T47D (cell line): ENCODE measurements around the gene CPM.

Experiments
- DNase-seq, 2 experiments: peaks; one replicate each; pipeline versions ENCODE4 v3.0.0 to v3.0.0-alpha.2; 2011 to 2012; ENCODE audit warnings: low read depth in 1 of 2, low spot score in 1 of 2
- JUND ChIP-seq: IDR thresholded peaks from 2 replicates; pipeline ENCODE4 v1.6.1; 2012; ENCODE audit warnings: low read depth
- in situ Hi-C: cut with HindIII; loops from 2 replicates; pipeline ENCODE4 v1.10.0; 2016; ENCODE audit warnings: low sequenced_read_pairs, low pct_unique_long_range_greater_than_20kb

Gene CPM

GRCh38 chr12:68911197-68911718 is 21.7 kb downstream of the CPM start:
- DNase-seq: no peak
- no peak for TF ChIP-seq JUND
- in situ Hi-C loops: no loop called here

GRCh38 chr12:68910128-68910527 is 22.8 kb downstream of the CPM start:
- in situ Hi-C loops: no loop called here
- DNase-seq: no peak
- no peak for TF ChIP-seq JUND

DNA sequence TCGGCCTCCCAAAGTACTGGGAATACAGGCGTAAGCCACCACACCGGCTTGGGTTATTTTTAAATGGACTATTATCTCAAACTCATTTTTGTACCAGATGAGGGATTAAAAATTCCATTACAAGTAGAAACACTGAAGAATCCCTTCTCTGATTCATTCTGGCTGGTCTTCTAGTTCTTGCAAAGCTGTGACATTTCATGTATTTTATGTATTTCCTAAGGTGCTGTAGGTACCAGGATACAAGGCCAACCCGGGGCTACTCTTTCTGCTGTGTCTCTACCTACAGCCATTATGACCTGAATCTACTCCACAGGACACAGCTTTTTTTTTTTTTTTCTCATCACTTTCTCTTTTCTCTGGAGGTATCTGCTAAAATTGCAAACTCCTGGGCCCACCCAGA is 24.9 kb downstream of the CPM start:
- no peak for TF ChIP-seq JUND
- in situ Hi-C loops: no loop called here
- DNase-seq: no peak

DNA sequence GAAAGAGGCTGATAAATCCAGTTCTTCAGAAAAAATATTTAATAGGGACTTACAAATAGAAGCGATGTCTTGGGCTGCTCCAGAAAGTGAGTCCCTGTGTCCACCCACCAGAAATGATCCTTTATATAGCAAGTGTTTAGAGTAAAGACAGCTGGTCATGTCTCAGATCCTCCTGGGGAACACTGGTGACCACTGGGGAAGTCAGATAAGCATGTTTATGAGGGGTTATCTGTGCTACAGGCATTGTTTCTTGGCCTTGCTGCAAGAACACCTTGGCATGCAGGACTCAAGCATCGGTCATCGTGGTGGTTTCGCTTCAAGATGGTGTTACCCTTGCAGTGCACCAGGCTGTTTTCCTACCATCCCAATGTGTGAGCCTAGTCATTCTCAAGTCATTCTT is 27.2 kb downstream of the CPM start:
- TF ChIP-seq JUND: no peak
- in situ Hi-C loops: no loop called here

GRCh38 chr12:68904351-68904962 is 28.5 kb downstream of the CPM start:
- TF ChIP-seq JUND: no peak
- DNase-seq: no peak
- in situ Hi-C loops: no loop called here

More for the DNA sequence above, 27.2 kb downstream of the CPM start:
- DNase-seq: no peak

GRCh38 chr12:68903511-68903910 is 29.5 kb downstream of the CPM start:
- TF ChIP-seq JUND: no peak
- in situ Hi-C loops: no loop called here
- no peak for DNase-seq

DNA sequence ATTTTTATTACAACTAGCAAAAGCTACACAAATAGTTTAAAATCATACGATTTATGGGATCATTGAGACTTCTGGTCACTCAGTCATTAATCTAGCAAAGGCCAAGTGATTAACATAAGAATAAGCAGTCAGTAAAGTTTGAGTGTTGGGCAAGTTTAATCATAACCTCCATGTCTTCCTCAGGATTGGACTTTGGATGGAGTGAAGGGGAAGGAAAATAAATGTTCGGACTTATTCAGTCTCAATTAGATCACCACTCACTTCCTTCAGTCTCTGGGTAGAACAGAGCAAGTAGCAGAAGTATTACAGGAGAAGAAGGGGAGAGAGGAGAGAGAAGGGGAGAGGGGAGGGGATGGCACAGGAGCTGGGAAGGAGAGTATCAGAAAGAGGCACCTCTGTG is 31.4 kb downstream of the CPM start:
- DNase-seq: no peak
- no peak for TF ChIP-seq JUND
- in situ Hi-C loops: no loop called here

DNA sequence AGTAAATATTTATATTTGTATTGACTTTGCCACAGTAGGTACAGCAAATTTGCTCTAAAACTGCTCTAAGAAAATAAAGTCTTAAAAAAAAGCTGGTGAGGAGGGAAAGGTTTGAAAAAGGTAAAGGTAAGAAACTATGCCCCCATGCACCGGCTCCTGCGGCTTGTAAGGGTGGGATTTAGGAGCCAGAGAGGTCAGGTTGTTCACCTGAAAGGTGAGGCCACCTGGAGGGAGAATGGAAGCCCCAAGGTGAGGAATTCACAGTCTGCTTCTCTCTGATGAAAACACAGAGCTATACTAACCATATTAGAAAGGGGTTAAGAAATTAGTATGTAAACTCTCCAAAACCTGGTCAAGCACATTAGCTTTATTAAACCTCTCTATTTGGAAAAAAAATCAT is 31.8 kb downstream of the CPM start:
- in situ Hi-C loops: no loop called here
- no peak for TF ChIP-seq JUND
- no peak for DNase-seq

DNA sequence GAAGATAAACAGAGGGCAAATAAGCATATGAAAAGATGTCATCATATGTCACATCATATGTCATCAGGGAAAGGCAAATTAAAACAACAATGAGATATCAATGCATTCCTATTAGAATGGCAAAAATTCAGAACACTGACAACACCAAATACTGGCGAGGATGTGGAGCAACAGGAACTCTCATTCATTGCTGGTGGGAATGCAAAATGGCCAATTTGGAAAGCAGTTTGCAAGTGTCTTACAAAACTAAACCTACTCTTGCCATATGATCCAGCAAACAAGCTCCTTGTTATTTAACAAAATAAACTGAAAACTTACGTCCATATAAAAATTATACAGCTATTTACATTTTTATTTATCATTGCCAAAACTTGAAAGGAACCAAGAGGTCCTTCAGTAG is 32.7 kb downstream of the CPM start:
- no peak for TF ChIP-seq JUND
- in situ Hi-C loops: no loop called here

GRCh38 chr12:68899251-68899771 is 33.7 kb downstream of the CPM start:
- in situ Hi-C loops: no loop called here

More for the DNA sequence above, 32.7 kb downstream of the CPM start:
- DNase-seq: no peak

GRCh38 chr12:68896881-68897540 is 36.0 kb downstream of the CPM start:
- TF ChIP-seq JUND: no peak
- in situ Hi-C loops: no loop called here
- no peak for DNase-seq

More at GRCh38 chr12:68899251-68899771, 33.7 kb downstream of the CPM start:
- no peak for TF ChIP-seq JUND
- peak in 1 of 2 experiments; percentile 60 for DNase-seq

GRCh38 chr12:68894276-68894855 is 38.6 kb downstream of the CPM start:
- no peak for TF ChIP-seq JUND
- no peak for DNase-seq
- in situ Hi-C loops: no loop called here

DNA sequence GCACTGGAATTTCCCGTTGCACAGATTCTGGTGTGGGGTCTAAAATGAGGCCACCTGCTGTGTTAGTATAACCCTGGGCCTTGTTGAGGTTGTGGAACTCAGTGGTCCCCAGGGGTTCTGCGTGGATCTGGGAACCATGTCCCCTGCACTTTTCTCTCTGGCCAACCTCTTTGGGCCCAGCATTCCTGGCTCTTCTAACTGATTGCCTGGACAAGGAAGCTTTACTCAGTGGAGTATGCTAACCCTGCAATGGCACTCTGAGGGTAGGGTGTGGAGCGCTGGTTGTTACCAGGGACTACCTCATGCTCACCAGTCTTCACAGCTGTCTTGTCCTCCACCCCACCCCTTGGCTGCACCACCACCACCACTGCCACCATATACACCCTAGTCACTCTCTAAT is 39.2 kb downstream of the CPM start:
- no peak for DNase-seq
- in situ Hi-C loops: no loop called here
- TF ChIP-seq JUND: no peak

DNA sequence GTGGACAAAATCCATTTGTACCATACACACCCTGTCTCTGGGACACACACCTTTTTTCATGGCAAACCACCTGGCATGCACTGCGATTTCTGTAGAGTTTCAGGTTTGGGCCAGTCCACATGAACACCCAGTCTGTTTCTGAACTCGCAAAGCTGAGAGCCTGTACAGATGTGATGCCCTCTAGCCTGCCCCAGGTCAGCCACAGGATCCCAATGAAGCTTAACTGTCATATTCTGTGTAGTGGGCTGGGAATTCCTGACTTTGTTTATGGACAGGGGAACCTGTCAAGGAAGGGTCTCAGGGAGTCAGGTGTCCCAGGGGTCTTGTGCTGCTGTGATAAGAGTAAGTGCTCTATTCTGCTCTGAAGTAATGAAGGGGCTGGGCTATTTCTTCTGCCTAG is 39.8 kb downstream of the CPM start:
- in situ Hi-C loops: no loop called here
- TF ChIP-seq JUND: no peak
- DNase-seq: no peak
